H1 (cell line): Measurements from ENCODE around the gene TNS4. TPM values are rescaled to one million over a fixed set of nuclear protein-coding genes. Genes with fewer than 3 reads are reported as not detected.

Experiments
- BCL11A ChIP-seq, 2 experiments: IDR thresholded peaks; one replicate each; pipeline ENCODE4 v1.6.1; 2011; ENCODE audit warnings: low read depth in 2 of 2, low read length in 2 of 2, mild to moderate bottlenecking in 2 of 2
- CBX8 ChIP-seq: fragments of 300-800, 300-1000 bp; sonication (generic); IDR thresholded peaks from 2 replicates; pipeline ENCODE4 v1.7.1; 2016; ENCODE audit warnings: low read depth, low read length, borderline replicate concordance
- CEBPB ChIP-seq: IDR thresholded peaks from 2 replicates; pipeline ENCODE4 v1.6.1; 2012; ENCODE audit warnings: low read depth, low read length
- KDM1A ChIP-seq: fragments of 200-600, 300-600 bp; sonication (generic); IDR thresholded peaks from 2 replicates; pipeline ENCODE4 v1.7.1; 2016; ENCODE audit warnings: mild to moderate bottlenecking, low read length, borderline replicate concordance
- MAX ChIP-seq: IDR thresholded peaks from 2 replicates; pipeline ENCODE4 v1.6.1; 2012; ENCODE audit warnings: inconsistent platforms
- PHF8 ChIP-seq: fragments of 200-600 bp; sonication (generic); conservative IDR thresholded peaks from 2 replicates; pipeline ENCODE4 v1.7.1; 2012; ENCODE audit warnings: low read depth, mild to moderate bottlenecking, inconsistent platforms, low read length, moderate library complexity
- POLR2A ChIP-seq, 2 experiments: IDR thresholded peaks; 1 replicate in 1 of 2; 2 replicates in 1 of 2; pipeline ENCODE4 v1.6.1; 2011; ENCODE audit warnings: low read depth in 2 of 2, low read length in 2 of 2, mild to moderate bottlenecking in 2 of 2; ENCODE audit errors: control extremely low read depth in 1 of 2
- RXRA ChIP-seq: IDR thresholded peaks from 2 replicates; pipeline ENCODE4 v1.6.1; 2011; ENCODE audit warnings: low read depth, mild to moderate bottlenecking, low read length, moderate library complexity; ENCODE audit not compliant: insufficient read depth
- SAP30 ChIP-seq: fragments of 300-600 bp; sonication (generic); IDR thresholded peaks from 2 replicates; pipeline ENCODE4 v1.7.1; 2012; ENCODE audit warnings: low read length, moderate library complexity, mild to moderate bottlenecking, inconsistent platforms; ENCODE audit not compliant: insufficient read depth, insufficient replicate concordance
- TAF1 ChIP-seq: IDR thresholded peaks from 2 replicates; pipeline ENCODE4 v1.6.1; 2011; ENCODE audit warnings: mild to moderate bottlenecking, low read depth, low read length
- USF2 ChIP-seq: IDR thresholded peaks from 2 replicates; pipeline ENCODE4 v1.6.1; 2011; ENCODE audit warnings: low read length, improper control_type of control experiment
- polyA plus RNA-seq, 7 experiments: library from polyadenylated mRNA; depleted of rRNA in 3 of 7; stranded (reverse) in 5 of 7; unstranded in 2 of 7; fragments of >200 nt in 5 of 7; fragments of 200-250 nt in 2 of 7; gene quantifications; 1 replicate in 5 of 7; 2 replicates in 1 of 7; 4 replicates in 1 of 7; pipeline versions ENCODE4 v1.2.1 to v1.2.3, GENCODE V29; 2011 to 2013; ENCODE audit warnings: missing spikeins in 2 of 7, mixed read lengths in 2 of 7
- total RNA-seq: library from RNA; stranded (reverse); fragmentation: NEBNext Ultra II Directional; extraction: Animal tissue kit (Norgen Biotek cat#: 25700); gene quantifications from 2 replicates; pipeline ENCODE4 v1.2.1, GENCODE V29; 2021

Gene TNS4
- total and polyA plus RNA-seq, 2 of the 8 experiments (the other 6 are each of a cell fraction or from before 2014, with no cell fraction given): 0.20 to 0.21 TPM

- TF ChIP-seq SAP30 (no peak), KDM1A (no peak), PHF8 (no peak), BCL11A (IDR thresholded peaks at IDR 0.05; ENCODE audit: low read depth in 2 of 2, low read length in 2 of 2) (no peak), CBX8 (no peak), CEBPB (no peak), TAF1 (no peak), RXRA (no peak), USF2 (no peak), POLR2A (IDR thresholded peaks at IDR 0.05; ENCODE audit: control extremely low read depth in 1 of 2, low read depth in 2 of 2, low read length in 2 of 2) (no peak), MAX (no peak)
Observed at GRCh38 chr17:40486522-40487370, 14.7 kb downstream of the TNS4 start (continued).
